Stomach smooth muscle (tissue), 2 donors: ENCODE results near the gene SERPINE1.
"Not testable (repeated sequence)": the region's sequence is repeated elsewhere in the genome, so short reads cannot be mapped to it uniquely, and the experiment has no call there.

ENCODE experiments used
- H3K27ac ChIP-seq: one replicate; pipeline ENCODE4 v1.7.0; 2013; ENCODE audit warnings: mild to moderate bottlenecking, low read length, inconsistent platforms
- H3K27me3 ChIP-seq, 2 donors: one replicate each; pipeline ENCODE4 v1.7.0; 2013; ENCODE audit warnings: low read length in 2 of 2; ENCODE audit not compliant: insufficient read depth in 2 of 2, control insufficient read depth in 1 of 2
- H3K36me3 ChIP-seq, 2 donors: one replicate each; pipeline ENCODE4 v1.7.0; 2013; ENCODE audit warnings: low read length in 2 of 2; ENCODE audit not compliant: control insufficient read depth in 2 of 2, insufficient read depth in 2 of 2
- H3K4me1 ChIP-seq: one replicate; pipeline ENCODE4 v1.7.0; 2013; ENCODE audit warnings: low read length; ENCODE audit not compliant: control insufficient read depth, insufficient read depth
- H3K4me3 ChIP-seq, 2 donors: one replicate each; pipeline ENCODE4 v1.7.0; 2013; ENCODE audit warnings: low read length in 2 of 2
- H3K9ac ChIP-seq, 2 donors: one replicate each; pipeline ENCODE4 v1.7.0; 2013; ENCODE audit warnings: low read length in 2 of 2, mild to moderate bottlenecking in 1 of 2
- H3K9me3 ChIP-seq, 2 donors: one replicate each; pipeline ENCODE4 v1.7.0; 2013; ENCODE audit warnings: low read length in 2 of 2; ENCODE audit not compliant: control insufficient read depth in 2 of 2
- donor health status: healthy.
- donor health status: Pancreatic carcinoma.

The SERPINE1 gene

DNA sequence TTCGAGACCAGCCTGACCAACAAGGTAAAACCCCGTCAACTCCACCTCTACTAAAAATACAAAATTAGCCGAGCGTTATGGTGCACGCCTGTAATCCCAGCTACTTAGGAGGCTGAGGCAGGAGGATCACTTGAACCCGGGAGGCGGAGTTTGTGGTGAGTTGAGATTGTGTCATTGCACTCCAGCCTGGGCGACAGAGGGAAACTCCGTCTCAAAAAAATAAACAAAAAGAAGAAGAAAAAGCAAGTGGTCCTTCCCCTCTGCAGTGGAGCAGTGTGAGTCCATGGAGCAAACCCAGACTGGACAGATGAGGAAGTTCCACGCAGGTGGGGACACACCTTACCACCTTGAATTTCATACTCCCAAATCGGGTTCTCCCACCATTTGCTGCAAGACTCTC is 13.1 kb upstream of the SERPINE1 start:
- H3K9ac ChIP-seq, result no peak overlapping the region
- peaks cover 4% of the 10 kb centered on the region for H3K4me1 ChIP-seq
- H3K27me3 ChIP-seq, result no peaks in the 10 kb centered on the region
- H3K9me3 ChIP-seq, result no peaks in the 10 kb centered on the region
- no peaks in the 10 kb centered on the region for H3K36me3 ChIP-seq
- H3K4me3 ChIP-seq, result no peak overlapping the region
- H3K27ac ChIP-seq, result no peak overlapping the region

DNA sequence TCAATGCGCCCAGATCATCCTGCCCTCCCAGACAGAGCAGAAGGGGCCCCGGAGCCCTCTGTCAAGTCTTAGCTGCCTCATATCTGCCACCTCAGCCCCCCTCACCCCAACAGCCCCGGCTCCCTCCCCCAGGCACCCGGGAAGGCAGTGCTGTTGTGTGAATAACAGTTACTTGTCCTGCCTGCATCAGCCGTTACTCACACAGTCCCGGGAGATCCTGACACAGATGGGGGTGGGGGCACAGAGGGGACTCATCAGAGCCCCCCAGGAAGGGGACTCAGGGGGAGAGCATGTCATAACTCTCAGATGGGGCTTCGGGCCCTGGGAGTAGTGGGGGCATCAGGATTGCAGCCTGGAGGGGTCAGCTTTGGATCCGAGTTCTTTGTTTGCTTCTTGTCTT is 12.4 kb upstream of the SERPINE1 start:
- H3K4me1 ChIP-seq, result peaks cover 4% of the 10 kb centered on the region
- H3K27me3 ChIP-seq, result no peaks in the 10 kb centered on the region
- H3K4me3 ChIP-seq, result no peak overlapping the region
- no peak overlapping the region for H3K9ac ChIP-seq
- H3K27ac ChIP-seq, result no peak overlapping the region
- H3K9me3 ChIP-seq, result no peaks in the 10 kb centered on the region
- H3K36me3 ChIP-seq, result no peaks in the 10 kb centered on the region

DNA sequence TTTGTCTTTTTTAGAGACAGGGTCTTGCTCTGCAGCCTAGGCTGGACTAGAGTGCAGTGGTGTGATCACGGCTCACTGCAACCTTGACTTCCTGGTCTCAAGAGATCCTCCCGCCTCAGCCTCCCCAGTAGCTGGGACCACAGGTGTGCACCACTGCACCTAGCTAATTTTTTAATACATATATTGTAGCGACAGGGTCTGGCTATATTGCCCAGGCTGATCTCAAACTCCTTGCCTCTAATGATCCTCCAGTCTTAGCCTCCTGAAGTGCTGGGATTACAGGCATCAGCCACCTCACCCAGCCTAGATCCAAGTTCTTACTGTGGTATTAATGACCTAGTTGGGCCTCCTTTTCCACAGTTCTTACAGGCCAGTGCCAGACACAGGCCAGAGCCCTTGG is 11.7 kb upstream of the SERPINE1 start:
- Histone ChIP-seq H3K4me1 (peaks cover 8% of the 10 kb centered on the region), H3K27ac (no peak overlapping the region)

GRCh38 chr7:101116898-101117297 is 10.0 kb upstream of the SERPINE1 start:
- H3K27me3 ChIP-seq, result no peaks in the 10 kb centered on the region
- H3K9ac ChIP-seq, result no peak overlapping the region
- H3K9me3 ChIP-seq, result no peaks in the 10 kb centered on the region
- H3K4me3 ChIP-seq, result no peak overlapping the region
- H3K27ac ChIP-seq, result no peak overlapping the region
- H3K4me1 ChIP-seq, result peaks cover 16% of the 10 kb centered on the region
- H3K36me3 ChIP-seq, result no peaks in the 10 kb centered on the region

More for the DNA sequence above, 11.7 kb upstream of the SERPINE1 start:
- H3K36me3 ChIP-seq, result no peaks in the 10 kb centered on the region
- H3K27me3 ChIP-seq, result no peaks in the 10 kb centered on the region
- H3K4me3 ChIP-seq, result no peak overlapping the region
- no peaks in the 10 kb centered on the region for H3K9me3 ChIP-seq
- H3K9ac ChIP-seq, result no peak overlapping the region

DNA sequence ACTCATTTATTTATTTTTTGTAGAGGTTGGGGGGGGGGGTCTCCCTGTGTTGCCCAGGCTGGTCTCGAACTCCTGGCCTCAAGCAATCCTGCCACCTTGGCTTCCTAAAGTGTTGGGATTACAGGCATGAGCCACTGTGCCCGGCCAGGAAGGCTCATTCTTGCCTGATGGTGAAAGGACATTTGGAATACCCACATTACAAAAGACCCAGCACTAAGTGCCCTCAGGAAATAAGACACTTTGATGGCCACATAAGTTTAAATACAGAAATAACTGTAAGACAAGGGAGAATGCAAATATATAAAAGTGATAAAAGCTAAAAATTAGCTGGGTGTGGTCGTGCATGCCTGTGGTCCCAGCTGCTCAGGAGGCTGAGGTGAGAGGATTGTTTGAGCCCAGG is 8.0 kb upstream of the SERPINE1 start:
- Histone ChIP-seq H3K36me3 (no peaks in the 10 kb centered on the region), H3K27ac (no peak overlapping the region), H3K27me3 (no peaks in the 10 kb centered on the region), H3K4me1 (peaks cover 32% of the 10 kb centered on the region), H3K4me3 (no peak overlapping the region), H3K9me3 (no peaks in the 10 kb centered on the region), H3K9ac (no peak overlapping the region)

DNA sequence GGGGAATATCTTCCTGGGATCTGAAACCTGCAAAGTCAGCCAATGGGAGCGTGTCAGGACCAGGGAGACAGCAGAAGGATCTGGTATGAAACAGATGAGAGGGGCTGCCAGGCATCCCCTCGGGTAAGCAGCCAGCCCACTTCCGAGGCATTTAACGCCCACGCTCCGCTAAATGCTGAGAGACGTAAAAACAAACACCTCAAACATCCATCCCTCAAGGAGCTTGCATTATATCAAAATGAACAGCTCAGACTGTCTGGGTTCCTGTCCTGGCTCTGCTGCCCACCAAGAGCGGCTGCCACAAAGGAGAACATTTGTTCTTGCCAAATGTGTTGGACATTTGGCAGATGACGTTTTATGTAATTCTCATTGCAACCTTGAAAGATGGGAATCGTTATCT is 7.0 kb upstream of the SERPINE1 start:
- no peak overlapping the region for H3K27ac ChIP-seq
- H3K36me3 ChIP-seq, result no peaks in the 10 kb centered on the region
- peaks cover 32% of the 10 kb centered on the region for H3K4me1 ChIP-seq
- no peak overlapping the region for H3K9ac ChIP-seq
- no peaks in the 10 kb centered on the region for H3K9me3 ChIP-seq
- no peak overlapping the region for H3K4me3 ChIP-seq
- no peaks in the 10 kb centered on the region for H3K27me3 ChIP-seq

GRCh38 chr7:101120315-101120714 is 6.6 kb upstream of the SERPINE1 start:
- Histone ChIP-seq H3K36me3 (no peaks in the 10 kb centered on the region), H3K4me1 (peaks cover 32% of the 10 kb centered on the region), H3K9ac (no peak overlapping the region), H3K4me3 (no peak overlapping the region), H3K27ac (no peak overlapping the region), H3K27me3 (no peaks in the 10 kb centered on the region), H3K9me3 (no peaks in the 10 kb centered on the region)

- Histone ChIP-seq H3K27ac (peak overlapping the region; percentile 91), H3K4me1 (peaks cover 42% of the 10 kb centered on the region), H3K9ac (peak overlapping the region; percentile 84 to 95), H3K4me3 (peak overlapping the region; percentile 71 to 75)
- not testable (repeated sequence) for H3K36me3 ChIP-seq, H3K9me3 ChIP-seq, H3K27me3 ChIP-seq
These were observed 5.3 kb upstream of the SERPINE1 start for GRCh38 chr7:101121631-101121990.

- Histone ChIP-seq H3K9ac (peak overlapping the region; percentile 84 to 95), H3K36me3 (no peaks in the 10 kb centered on the region), H3K9me3 (no peaks in the 10 kb centered on the region), H3K27ac (peak overlapping the region; percentile 91), H3K4me1 (peaks cover 49% of the 10 kb centered on the region), H3K27me3 (no peaks in the 10 kb centered on the region), H3K4me3 (peak overlapping the region; percentile 71 to 75)
These were observed 4.6 kb upstream of the SERPINE1 start for GRCh38 chr7:101121991-101122932.

- H3K27ac ChIP-seq, result peak overlapping the region; percentile 91
- peaks cover 48% of the 10 kb centered on the region for H3K4me1 ChIP-seq
- H3K36me3 ChIP-seq, result no peaks in the 10 kb centered on the region
- H3K9ac ChIP-seq, result peak overlapping the region in 1 of 2 donors; percentile 95
- no peaks in the 10 kb centered on the region for H3K27me3 ChIP-seq
- peak overlapping the region; percentile 71 to 75 for H3K4me3 ChIP-seq
- no peaks in the 10 kb centered on the region for H3K9me3 ChIP-seq
These were observed 3.8 kb upstream of the SERPINE1 start for GRCh38 chr7:101122933-101123702.

- H3K27ac ChIP-seq, result no peak overlapping the region
- no peaks in the 10 kb centered on the region for H3K27me3 ChIP-seq
- H3K9me3 ChIP-seq, result no peaks in the 10 kb centered on the region
- H3K4me3 ChIP-seq, result no peak overlapping the region
- no peak overlapping the region for H3K9ac ChIP-seq
- H3K4me1 ChIP-seq, result peaks cover 46% of the 10 kb centered on the region
- H3K36me3 ChIP-seq, result no peaks in the 10 kb centered on the region
These were observed 3.2 kb upstream of the SERPINE1 start for GRCh38 chr7:101123703-101124068.
